Stomach (tissue), 9 donors: ENCODE measurements around the gene ERI3. TPM values are rescaled to one million over a fixed set of nuclear protein-coding genes. Genes with fewer than 3 reads are reported as not detected.

Source experiments
- DNase-seq, 2 donors: peaks; one replicate each; pipeline versions ENCODE4 v3.0.0 to v3.0.0-alpha.2; 2013 to 2019
- H3K27ac ChIP-seq, 5 donors: fragments of 200-600 bp in 4 of 5; sonication (generic) in 4 of 5; one replicate each; pipeline ENCODE4 v1.5.1; 2013 to 2019; ENCODE audit warnings: mild to moderate bottlenecking in 1 of 5, moderate library complexity in 1 of 5
- H3K27me3 ChIP-seq, 3 donors: fragments of 200-600 bp; sonication (generic); one replicate each; pipeline ENCODE4 v1.5.1; 2017 to 2019; ENCODE audit warnings: mixed run types in 1 of 3
- H3K36me3 ChIP-seq, 4 donors: fragments of 200-600 bp; sonication (generic); 1 replicate in 3 of 4; 2 replicates in 1 of 4; pipeline ENCODE4 v1.5.1; 2016 to 2019
- H3K4me1 ChIP-seq, 4 donors: fragments of 200-600 bp; sonication (generic); one replicate each; pipeline ENCODE4 v1.5.1; 2016 to 2019
- H3K4me3 ChIP-seq, 4 donors: fragments of 200-600 bp; sonication (generic) in 3 of 4; one replicate each; pipeline ENCODE4 v1.5.1; 2016 to 2019; ENCODE audit warnings: mild to moderate bottlenecking in 1 of 4
- H3K9me3 ChIP-seq, 4 donors: fragments of 200-600 bp; sonication (generic); one replicate each; pipeline ENCODE4 v1.5.1; 2016 to 2019
- EP300 ChIP-seq: sonication (generic); formaldehyde crosslinking; IDR thresholded peaks from one replicate; pipeline ENCODE4 v1.6.1; 2017; ENCODE audit warnings: antibody characterized with exemption
- POLR2A ChIP-seq, 4 donors: fragments of 450-650 bp; IDR thresholded peaks; one replicate each; pipeline ENCODE4 v1.6.1; 2016; ENCODE audit warnings: antibody characterized with exemption in 4 of 4, control low read depth in 2 of 4, mild to moderate bottlenecking in 1 of 4, moderate library complexity in 1 of 4
- POLR2AphosphoS5 ChIP-seq, 3 donors: sonication (generic); formaldehyde crosslinking; IDR thresholded peaks; one replicate each; pipeline ENCODE4 v1.6.1; 2016; ENCODE audit warnings: antibody characterized with exemption in 3 of 3
- WGBS, 5 donors: extraction: QIAGEN DNeasy Blood & Tissue Kit in 3 of 5; methylation state at CpG; one replicate each; pipeline versions ENCODE4 v1.1.5 to v1.1.7; 2013 to 2018; 5-methylcytosine and 5-hydroxymethylcytosine counted together
- intact Hi-C: fragments of 100-400 bp; cut with DNase I; formaldehyde crosslinking; loops from one replicate; pipeline ENCODE4 v1.15.1; 2023; ENCODE audit warnings: low total_unique reads
- polyA plus RNA-seq, 3 donors: library from polyadenylated mRNA; stranded (reverse); fragments of 200-250 nt; gene quantifications; one replicate each; pipeline ENCODE4 v1.2.3, GENCODE V29; 2013
- total RNA-seq, 5 donors: library from RNA; depleted of rRNA; stranded (reverse); fragments of >200 nt; gene quantifications; one replicate each; pipeline versions ENCODE4 v1.1.0 to v1.2.3, GENCODE V29; 2014 to 2016
- TF ChIP-seq, protein P1 (sequence below), 7 experiments: fragments of 450-650 bp in 4 of 7; fragments of 200-600 bp in 3 of 7; sonication (generic) in 3 of 7; IDR thresholded peaks; one replicate each; pipeline ENCODE4 v1.5.1; 2016 to 2019; ENCODE audit warnings: antibody characterized with exemption in 7 of 7, control low read depth in 2 of 7, mild to moderate bottlenecking in 1 of 7
- donor health status: healthy with polysubstance abuse.
- donor health status: Bipolar disorder and iron deficiency.
- donor health status: healthy.

Gene ERI3
- total and polyA plus RNA-seq, 8 donors, result 18.7 to 110 (median 30.1) TPM

- no peaks in the 10 kb centered on the region for H3K27me3 ChIP-seq
- no peak for TF ChIP-seq POLR2A (IDR thresholded peaks at IDR 0.05)
- TF ChIP-seq EP300, result no peak
- no peak for TF ChIP-seq POLR2AphosphoS5 (IDR thresholded peaks at IDR 0.05)
- TF ChIP-seq, protein P1, sequence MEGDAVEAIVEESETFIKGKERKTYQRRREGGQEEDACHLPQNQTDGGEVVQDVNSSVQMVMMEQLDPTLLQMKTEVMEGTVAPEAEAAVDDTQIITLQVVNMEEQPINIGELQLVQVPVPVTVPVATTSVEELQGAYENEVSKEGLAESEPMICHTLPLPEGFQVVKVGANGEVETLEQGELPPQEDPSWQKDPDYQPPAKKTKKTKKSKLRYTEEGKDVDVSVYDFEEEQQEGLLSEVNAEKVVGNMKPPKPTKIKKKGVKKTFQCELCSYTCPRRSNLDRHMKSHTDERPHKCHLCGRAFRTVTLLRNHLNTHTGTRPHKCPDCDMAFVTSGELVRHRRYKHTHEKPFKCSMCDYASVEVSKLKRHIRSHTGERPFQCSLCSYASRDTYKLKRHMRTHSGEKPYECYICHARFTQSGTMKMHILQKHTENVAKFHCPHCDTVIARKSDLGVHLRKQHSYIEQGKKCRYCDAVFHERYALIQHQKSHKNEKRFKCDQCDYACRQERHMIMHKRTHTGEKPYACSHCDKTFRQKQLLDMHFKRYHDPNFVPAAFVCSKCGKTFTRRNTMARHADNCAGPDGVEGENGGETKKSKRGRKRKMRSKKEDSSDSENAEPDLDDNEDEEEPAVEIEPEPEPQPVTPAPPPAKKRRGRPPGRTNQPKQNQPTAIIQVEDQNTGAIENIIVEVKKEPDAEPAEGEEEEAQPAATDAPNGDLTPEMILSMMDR (IDR thresholded peaks at IDR 0.05), result no peak
- 78 to 91% (median 84%) methylated on average over 1 of the region's 1 CpG for WGBS, 5 donors
- intact Hi-C loops, result no loop called here
- H3K4me3 ChIP-seq, result no peak overlapping the region
- H3K4me1 ChIP-seq, result peaks cover 0 to 12% (median 6%) of the 10 kb centered on the region in 4 donors
- no peak for DNase-seq
- H3K27ac ChIP-seq, result no peak overlapping the region
- no peaks in the 10 kb centered on the region for H3K9me3 ChIP-seq
- H3K36me3 ChIP-seq, result peaks cover 0 to 26% (median 20%) of the 10 kb centered on the region in 4 donors
These were observed 121.5 kb downstream of the ERI3 start for GRCh38 chr1:44233593-44233992.

DNA sequence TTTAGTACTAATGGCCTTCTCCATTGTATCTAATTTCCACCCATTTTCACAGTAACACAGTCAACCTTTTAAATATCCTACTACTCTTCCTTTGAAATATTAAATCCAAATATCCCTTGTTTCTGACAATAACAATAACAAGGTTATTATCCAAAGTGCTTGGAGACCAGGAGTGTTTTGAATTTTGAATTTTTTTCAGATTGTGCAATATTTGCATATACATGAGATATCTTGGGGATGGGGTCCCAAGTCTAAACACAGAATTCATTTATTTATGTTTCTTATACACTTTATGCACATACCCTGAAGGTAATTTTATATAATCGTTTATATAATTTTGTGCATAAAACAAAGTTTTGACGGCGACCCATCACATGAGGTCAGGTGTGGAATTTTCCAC lies 124.3 kb downstream of the ERI3 start:
- Histone ChIP-seq H3K27ac (no peak overlapping the region), H3K4me1 (no peaks in the 10 kb centered on the region), H3K36me3 (peaks cover 0 to 32% (median 22%) of the 10 kb centered on the region in 4 donors), H3K27me3 (no peaks in the 10 kb centered on the region), H3K4me3 (no peak overlapping the region), H3K9me3 (no peaks in the 10 kb centered on the region)
- DNase-seq, result no peak
- intact Hi-C loops, result no loop called here
- no peak for TF ChIP-seq EP300
- TF ChIP-seq POLR2A (IDR thresholded peaks at IDR 0.05), result no peak
- no peak for TF ChIP-seq POLR2AphosphoS5 (IDR thresholded peaks at IDR 0.05)
- TF ChIP-seq, protein P1 (IDR thresholded peaks at IDR 0.05), result no peak
- 84 to 97% (median 90%) methylated on average over 3 of the region's 3 CpGs for WGBS, 5 donors

GRCh38 chr1:44229435-44230167 lies 125.5 kb downstream of the ERI3 start:
- TF ChIP-seq EP300 (no peak), POLR2AphosphoS5 (IDR thresholded peaks at IDR 0.05) (no peak), POLR2A (IDR thresholded peaks at IDR 0.05) (no peak)
- TF ChIP-seq, protein P1 (IDR thresholded peaks at IDR 0.05), result no peak
- WGBS, 5 donors, result 92 to 97% (median 96%) methylated on average over 14 to 16 of the region's 16 CpGs

DNA sequence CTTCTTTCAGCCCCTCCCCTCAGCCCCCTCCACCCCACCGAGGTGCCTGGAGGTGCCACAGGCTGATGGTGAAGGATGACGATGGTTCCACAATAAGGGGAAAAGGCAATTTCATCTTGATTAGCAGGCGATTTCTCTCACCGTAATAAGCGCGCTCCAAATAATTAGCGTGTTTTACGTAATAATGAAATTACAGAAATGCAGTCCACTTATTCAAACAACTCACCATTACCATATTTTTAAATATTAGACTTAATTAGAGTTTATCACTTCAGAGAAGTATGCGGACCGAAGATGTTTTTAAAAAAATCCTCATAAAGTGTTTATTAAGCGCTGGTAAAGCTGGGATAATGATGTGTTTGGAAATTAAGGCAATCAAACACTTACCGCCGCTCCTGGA lies 126.8 kb downstream of the ERI3 start:
- no peak overlapping the region for H3K27ac ChIP-seq
- no peaks in the 10 kb centered on the region for H3K27me3 ChIP-seq
- TF ChIP-seq POLR2AphosphoS5 (IDR thresholded peaks at IDR 0.05), result no peak
- TF ChIP-seq POLR2A (IDR thresholded peaks at IDR 0.05), result no peak
- no peak for TF ChIP-seq EP300
- TF ChIP-seq, protein P1 (IDR thresholded peaks at IDR 0.05), result no peak
- 95 to 97% (median 96%) methylated on average over 13 of the region's 13 CpGs for WGBS, 5 donors
- H3K4me3 ChIP-seq, result no peak overlapping the region
- H3K4me1 ChIP-seq, result no peaks in the 10 kb centered on the region
- no peak for DNase-seq
- intact Hi-C loops, result no loop called here
- no peaks in the 10 kb centered on the region for H3K9me3 ChIP-seq
- H3K36me3 ChIP-seq, result peaks cover 0 to 35% (median 23%) of the 10 kb centered on the region in 4 donors

More at GRCh38 chr1:44229435-44230167, 125.5 kb downstream of the ERI3 start:
- Histone ChIP-seq H3K4me3 (no peak overlapping the region), H3K4me1 (no peaks in the 10 kb centered on the region), H3K27me3 (no peaks in the 10 kb centered on the region), H3K36me3 (peaks cover 0 to 35% (median 23%) of the 10 kb centered on the region in 4 donors), H3K9me3 (no peaks in the 10 kb centered on the region), H3K27ac (no peak overlapping the region)
- intact Hi-C loops, result no loop called here
- DNase-seq, result no peak
